GM21737 (cell line): ENCODE results near the gene CBR1.

Experiments
- ATAC-seq: cut with Tn5 transposase; IDR thresholded peaks from one replicate; pipeline ENCODE4 v1.9.1; 2021; ENCODE audit warnings: mild to moderate bottlenecking, moderate library complexity; ENCODE audit not compliant: unreplicated experiment

The CBR1 gene

GRCh38 chr21:36069713-36070583, at the start of gene CBR1:
CBR1 (plus strand) TSS chr21:36070024; CDS start chr21:36070116, 92 bp downstream.
- ATAC-seq, result peak; percentile 95

DNA sequence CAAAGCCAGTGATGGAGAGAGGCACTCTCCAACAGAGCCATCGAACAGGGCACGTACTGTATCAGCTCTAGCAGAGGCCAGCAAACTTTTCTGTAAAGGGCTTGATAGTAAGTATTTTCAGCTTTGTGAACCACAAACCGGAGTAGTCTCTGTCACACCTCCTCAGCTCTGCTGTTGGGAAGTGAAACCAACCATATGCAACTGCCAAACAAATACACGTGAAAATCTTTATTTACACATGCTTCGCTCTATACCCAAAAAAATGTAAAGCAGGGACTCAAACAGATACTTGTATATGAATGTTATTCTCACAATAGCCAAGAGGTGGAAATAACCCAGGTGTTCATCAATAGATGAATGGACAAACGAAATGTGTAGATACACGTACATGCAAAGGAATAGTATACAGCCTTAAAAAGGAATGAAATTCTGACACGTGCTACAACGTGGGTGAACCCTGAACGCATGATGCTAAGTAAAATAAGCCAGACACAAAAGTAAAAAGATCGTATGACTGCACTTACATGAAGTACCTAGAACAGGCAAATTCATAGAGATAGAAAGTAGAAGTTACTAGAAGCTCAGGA, 48.5 kb upstream of the CBR1 start:
- ATAC-seq, result no peak

DNA sequence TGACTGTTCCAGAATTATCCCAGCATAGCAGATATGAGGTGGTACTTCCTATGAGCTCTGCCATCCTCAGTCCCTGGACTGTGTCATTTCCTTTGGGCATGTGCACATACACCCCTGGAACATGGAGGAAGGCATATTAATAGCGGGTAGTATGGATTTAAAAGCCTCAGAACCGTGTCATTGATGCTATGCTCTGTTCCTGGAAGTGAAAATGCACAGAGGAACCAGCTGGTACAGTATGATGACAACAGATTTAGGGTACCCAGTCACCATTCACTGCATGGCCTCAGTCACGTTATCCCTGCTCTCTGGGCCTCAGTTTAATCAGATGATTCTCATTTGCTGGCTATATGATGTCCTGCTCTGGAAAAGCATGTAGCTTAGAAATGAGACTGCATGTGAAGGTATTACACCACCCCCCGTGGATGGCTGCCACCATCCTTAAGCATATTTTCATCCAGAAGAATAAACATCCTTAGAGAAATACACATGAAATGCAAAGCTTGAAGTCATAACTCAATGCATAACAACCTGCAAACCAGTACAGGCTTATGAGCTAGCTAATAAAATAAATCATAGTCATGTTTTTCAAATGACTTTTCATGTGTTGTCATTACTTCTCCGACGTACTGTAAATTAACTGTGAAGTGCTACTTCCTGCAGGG, 47.3 kb upstream of the CBR1 start:
- no peak for ATAC-seq

- ATAC-seq, result no peak
These were observed 46.7 kb upstream of the CBR1 start for GRCh38 chr21:36023092-36023480.

- ATAC-seq, result no peak
These were observed 45.0 kb upstream of the CBR1 start for GRCh38 chr21:36024782-36025181.

DNA sequence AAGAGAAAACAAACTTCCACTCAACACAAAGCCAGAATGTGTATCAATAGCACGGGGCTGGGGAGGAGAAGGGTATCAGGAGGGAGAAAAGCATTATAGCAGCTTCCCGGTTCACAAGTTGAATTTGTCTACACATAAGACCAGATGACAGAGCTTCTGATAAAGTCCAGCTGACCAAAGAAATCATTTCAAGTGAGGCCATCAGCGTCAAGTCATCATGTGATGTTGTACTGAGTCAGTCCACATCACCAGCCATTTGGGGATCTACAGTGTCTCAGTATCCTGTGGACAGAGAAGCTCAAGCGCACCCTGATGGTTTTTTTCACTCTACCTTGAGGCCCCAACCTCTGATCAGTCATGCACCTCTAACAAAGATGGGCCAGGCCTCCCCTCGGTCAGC, 42.5 kb upstream of the CBR1 start:
- no peak for ATAC-seq

- ATAC-seq, result no peak
These were observed 41.4 kb upstream of the CBR1 start for GRCh38 chr21:36028127-36029069.

- ATAC-seq, result no peak
These were observed 40.5 kb upstream of the CBR1 start for GRCh38 chr21:36029309-36029708.

DNA sequence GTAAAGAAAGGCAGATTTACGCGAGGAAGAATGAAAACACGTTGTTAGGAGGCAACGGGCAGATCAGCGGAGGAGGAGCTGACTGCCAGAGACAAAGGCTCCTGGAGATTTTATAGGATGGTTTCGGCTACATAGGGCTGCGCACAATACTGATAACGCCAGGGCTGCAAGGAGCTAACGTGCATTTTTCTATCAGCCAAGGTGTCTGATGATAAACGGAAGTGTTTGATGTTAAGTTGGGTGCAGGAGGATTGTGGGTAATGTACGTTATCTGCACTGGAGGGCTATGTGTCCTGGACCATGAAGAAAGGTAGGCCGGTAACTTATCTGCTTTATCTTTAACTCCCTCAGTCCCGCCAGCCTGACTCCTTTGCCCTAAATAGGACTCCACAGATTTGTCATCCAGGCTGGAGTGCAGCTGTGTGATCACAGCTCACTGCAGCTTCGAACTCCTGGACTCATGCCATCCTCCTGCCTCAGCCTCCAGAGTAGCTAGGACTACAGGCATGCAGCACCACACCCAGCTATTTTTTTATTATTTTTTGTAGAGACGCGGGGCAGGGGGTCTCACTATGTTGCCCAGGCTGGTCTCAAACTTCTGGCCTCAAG, 39.1 kb upstream of the CBR1 start:
- ATAC-seq, result no peak

DNA sequence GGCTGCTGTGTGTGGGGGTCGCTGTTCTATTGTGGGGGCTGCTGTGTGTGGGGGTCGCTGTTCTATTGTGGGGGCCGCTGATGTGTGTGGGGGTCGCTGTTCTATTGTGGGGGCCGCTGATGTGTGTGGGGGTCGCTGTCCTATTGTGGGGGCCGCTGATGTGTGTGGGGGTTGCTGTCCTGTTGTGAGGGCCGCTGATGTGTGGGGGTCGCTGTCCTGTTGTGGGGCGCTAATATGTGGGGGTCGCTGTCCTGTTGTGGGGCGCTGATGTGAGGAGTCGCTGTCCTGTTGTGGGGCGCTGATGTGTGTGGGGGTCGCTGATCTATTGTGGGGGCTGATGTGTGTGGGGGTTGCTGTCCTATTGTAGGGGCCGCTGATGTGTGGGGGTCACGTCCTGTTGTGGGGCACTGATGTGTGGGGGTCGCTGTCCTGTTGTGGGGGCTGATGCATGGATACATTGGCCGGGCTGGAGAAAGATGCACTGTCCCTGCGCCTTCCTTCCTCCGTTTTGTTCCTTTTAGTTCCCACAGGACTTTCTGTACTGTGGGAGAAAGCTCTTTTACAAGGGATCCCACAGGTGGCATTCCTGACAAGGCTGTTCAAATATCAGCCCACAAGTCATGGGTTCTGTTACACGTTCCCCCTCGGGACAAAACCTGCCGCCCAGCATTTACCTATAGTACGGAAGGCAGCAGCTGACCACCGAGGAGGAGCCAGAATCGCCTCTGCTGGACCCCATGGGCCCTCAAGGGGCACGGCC, 37.0 kb upstream of the CBR1 start:
- no peak for ATAC-seq

GRCh38 chr21:36034211-36034913, 35.5 kb upstream of the CBR1 start:
- no peak for ATAC-seq

- no peak for ATAC-seq
These were observed 34.4 kb upstream of the CBR1 start for GRCh38 chr21:36035381-36035791.

GRCh38 chr21:36038701-36039497, 30.9 kb upstream of the CBR1 start:
- no peak for ATAC-seq

DNA sequence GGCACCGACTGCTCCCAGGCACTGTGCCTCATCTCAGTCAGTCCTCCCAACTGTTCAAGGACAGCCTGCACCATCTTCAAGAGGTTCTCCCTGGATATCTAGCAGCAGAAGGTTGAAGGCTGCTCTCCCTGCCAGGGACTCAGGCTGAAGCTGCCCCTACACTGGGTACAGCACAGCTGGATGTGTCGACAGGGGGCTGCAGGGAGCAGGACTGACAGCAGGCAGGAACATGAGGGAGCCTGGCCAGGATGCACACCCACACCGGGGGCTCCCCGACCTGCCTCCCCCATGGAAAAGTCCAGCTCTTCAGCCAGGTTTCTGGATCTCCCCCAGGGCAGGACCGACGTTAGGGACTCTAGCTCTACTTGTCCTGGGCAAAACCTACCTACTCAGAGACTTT, 30.0 kb upstream of the CBR1 start:
- no peak for ATAC-seq

DNA sequence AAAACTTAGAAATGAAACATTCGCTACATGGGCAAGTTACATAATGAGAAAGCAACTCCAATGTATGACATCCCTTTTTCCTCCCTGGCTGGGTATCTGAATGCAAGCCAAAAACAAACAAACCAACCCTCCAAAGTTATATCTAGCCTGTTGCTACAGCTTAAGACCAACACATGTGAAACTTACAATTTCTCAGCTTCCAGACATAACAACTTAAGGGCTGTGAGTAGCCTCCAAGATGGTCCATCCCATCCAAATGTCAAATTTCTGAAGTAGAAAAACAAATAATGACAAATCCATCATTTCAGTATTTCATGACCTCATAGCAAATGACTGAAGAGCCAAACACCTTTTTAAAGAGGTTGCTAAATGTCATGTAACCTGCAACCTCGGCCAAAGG, 29.4 kb upstream of the CBR1 start:
- no peak for ATAC-seq

DNA sequence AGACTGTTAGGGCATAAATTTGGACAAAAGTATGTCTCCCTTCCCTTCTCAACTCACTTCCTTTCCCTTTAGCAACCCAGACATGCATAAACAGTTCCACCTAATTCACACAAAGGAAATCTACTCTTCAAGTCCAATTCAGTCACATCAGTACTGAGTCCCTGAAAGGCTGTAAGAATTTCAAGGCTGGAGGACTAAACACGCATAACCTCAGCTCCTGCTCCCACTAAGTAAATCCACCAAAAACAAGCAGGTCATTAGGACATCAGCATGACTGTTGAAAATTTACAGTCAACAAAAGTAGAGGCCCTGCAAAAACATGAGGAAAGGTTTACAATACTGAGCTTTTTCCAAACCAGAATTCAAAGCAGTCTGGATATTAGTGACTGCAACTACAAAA, 27.9 kb upstream of the CBR1 start:
- ATAC-seq, result no peak

- no peak for ATAC-seq
These were observed 25.8 kb upstream of the CBR1 start for GRCh38 chr21:36044056-36044455.

DNA sequence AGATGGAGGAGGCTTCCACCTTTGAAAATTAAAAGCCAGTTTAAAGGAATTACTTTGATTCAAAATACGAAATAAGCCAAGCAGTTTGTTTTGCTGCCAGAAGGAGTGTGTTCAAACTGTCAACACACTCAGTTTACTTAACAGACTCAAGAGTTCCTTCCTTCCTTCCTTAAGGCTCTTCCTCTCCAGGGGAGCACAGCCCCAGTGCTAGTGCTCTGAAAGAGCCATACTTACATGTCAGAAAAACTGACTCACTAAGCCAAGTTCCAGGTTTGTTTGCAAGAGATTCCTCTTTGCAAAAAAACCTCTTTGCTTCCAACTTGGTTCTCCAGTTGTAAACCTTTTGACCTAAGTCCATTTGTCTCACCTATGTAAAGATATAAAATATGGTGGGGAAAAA, 23.8 kb upstream of the CBR1 start:
- ATAC-seq, result no peak
